Activated CD8-positive, alpha-beta memory T cell treated with anti-CD3 and anti-CD28 coated beads, Interleukin-2, amount 50 U/mL, for 48 hours (primary cell): ENCODE data around the gene WNT9A.
"Not testable (repeated sequence)": the region's sequence is repeated elsewhere in the genome, so short reads cannot be mapped to it uniquely, and the experiment has no call there.

ENCODE experiments used
- DNase-seq: peaks from one replicate; pipeline ENCODE4 v3.0.0-alpha.2; 2020

Gene WNT9A

GRCh38 chr1:227885648-227886502 lies 61.9 kb downstream of the WNT9A start:
- peak; percentile 55 for DNase-seq

- peak; percentile 59 for DNase-seq
Measured at GRCh38 chr1:227885135-227885647, 62.5 kb downstream of the WNT9A start.

- peak; percentile 48 for DNase-seq
Measured at GRCh38 chr1:227884370-227885134, 63.2 kb downstream of the WNT9A start.

GRCh38 chr1:227883641-227884301 lies 64.0 kb downstream of the WNT9A start:
- DNase-seq, result peak; percentile 43

GRCh38 chr1:227883073-227883520 lies 64.6 kb downstream of the WNT9A start:
- DNase-seq, result peak; percentile 37

- no peak for DNase-seq
Measured at GRCh38 chr1:227880342-227880924, 67.3 kb downstream of the WNT9A start.

- DNase-seq, result not testable (repeated sequence)
Measured at GRCh38 chr1:227877810-227878209, 69.9 kb downstream of the WNT9A start.

- peak; percentile 40 for DNase-seq
Measured at GRCh38 chr1:227871892-227872291, 75.8 kb downstream of the WNT9A start.

- DNase-seq, result no peak
Measured at GRCh38 chr1:227870366-227870765, 77.4 kb downstream of the WNT9A start.

GRCh38 chr1:227869851-227870305 lies 77.9 kb downstream of the WNT9A start:
- DNase-seq, result peak; percentile 52

GRCh38 chr1:227869279-227869842 lies 78.4 kb downstream of the WNT9A start:
- peak; percentile 45 for DNase-seq
